Astrocyte (in vitro differentiated cells and primary cell): ENCODE measurements around the gene OLFML3. TPM values are rescaled to one million over a fixed set of nuclear protein-coding genes. Genes with fewer than 3 reads are reported as not detected.

Experiments
- DNase-seq: peaks from one replicate; pipeline ENCODE4 v3.0.0-alpha.2; 2010; ENCODE audit warnings: low read depth
- FAIRE-seq: peaks from 2 replicates; lab custom pipeline; 2011; peaks lifted over from hg19 to GRCh38; lab: Jason Lieb, UNC
- H2AFZ ChIP-seq: 2 replicates; pipeline ENCODE4 v1.6.0; 2012; ENCODE audit warnings: low read depth, low read length, inconsistent platforms
- H3K27ac ChIP-seq: 2 replicates; pipeline ENCODE4 v1.5.1; 2011; ENCODE audit warnings: low read depth, low read length, inconsistent platforms
- H3K27me3 ChIP-seq: 2 replicates; pipeline ENCODE4 v1.6.0; 2011; ENCODE audit warnings: low read length, inconsistent platforms; ENCODE audit not compliant: insufficient read depth
- H3K36me3 ChIP-seq: 2 replicates; pipeline ENCODE4 v1.5.1; 2011; ENCODE audit warnings: low read length, inconsistent platforms; ENCODE audit not compliant: insufficient read depth
- H3K4me1 ChIP-seq: 2 replicates; pipeline ENCODE4 v1.5.1; 2011; ENCODE audit warnings: low read length, inconsistent platforms; ENCODE audit not compliant: insufficient read depth
- H3K4me2 ChIP-seq: 2 replicates; pipeline ENCODE4 v1.6.0; 2012; ENCODE audit warnings: low read length, inconsistent platforms
- H3K4me3 ChIP-seq: 2 replicates; pipeline ENCODE4 v1.5.1; 2011; ENCODE audit warnings: low read depth, mild to moderate bottlenecking, low read length, inconsistent platforms; ENCODE audit not compliant: insufficient read depth
- H3K79me2 ChIP-seq: 2 replicates; pipeline ENCODE4 v1.6.0; 2012; ENCODE audit warnings: mild to moderate bottlenecking, low read length, inconsistent platforms; ENCODE audit not compliant: insufficient read depth
- H3K9ac ChIP-seq: 2 replicates; pipeline ENCODE4 v1.6.0; 2012; ENCODE audit warnings: mild to moderate bottlenecking, low read length, inconsistent platforms
- H3K9me3 ChIP-seq: 2 replicates; pipeline ENCODE4 v1.5.1; 2012; ENCODE audit warnings: low read depth, mild to moderate bottlenecking, low read length, inconsistent platforms; ENCODE audit not compliant: insufficient read depth
- H4K20me1 ChIP-seq: 2 replicates; pipeline ENCODE4 v1.6.0; 2012; ENCODE audit warnings: low read length, inconsistent platforms; ENCODE audit not compliant: insufficient read depth
- H3K27ac Mint-ChIP-seq: one replicate; pipeline ENCODE4 v1.8.0; 2021; ENCODE audit warnings: mild to moderate bottlenecking, mixed read lengths; ENCODE audit not compliant: unreplicated experiment
- H3K27me3 Mint-ChIP-seq: one replicate; pipeline ENCODE4 v1.8.0; 2021; ENCODE audit warnings: low read depth, mixed read lengths; ENCODE audit not compliant: unreplicated experiment
- H3K36me3 Mint-ChIP-seq: one replicate; pipeline ENCODE4 v1.8.0; 2021; ENCODE audit warnings: low read depth, mixed read lengths; ENCODE audit not compliant: unreplicated experiment
- H3K4me1 Mint-ChIP-seq: one replicate; pipeline ENCODE4 v1.8.0; 2021; ENCODE audit warnings: low read depth, mixed read lengths; ENCODE audit not compliant: unreplicated experiment
- H3K4me3 Mint-ChIP-seq: one replicate; pipeline ENCODE4 v1.8.0; 2021; ENCODE audit warnings: mild to moderate bottlenecking, moderate library complexity, mixed read lengths; ENCODE audit not compliant: unreplicated experiment
- H3K9me3 Mint-ChIP-seq: one replicate; pipeline ENCODE4 v1.8.0; 2021; ENCODE audit warnings: mild to moderate bottlenecking, mixed read lengths; ENCODE audit not compliant: unreplicated experiment
- CTCF ChIP-seq: IDR thresholded peaks from 2 replicates; pipeline ENCODE4 v1.5.1; 2011; ENCODE audit warnings: low read depth, mild to moderate bottlenecking, inconsistent platforms, low read length, moderate library complexity; ENCODE audit not compliant: insufficient read depth
- EZH2 ChIP-seq: IDR thresholded peaks from 2 replicates; pipeline ENCODE4 v1.6.1; 2012; ENCODE audit warnings: mild to moderate bottlenecking, low read length, inconsistent platforms; ENCODE audit not compliant: insufficient read depth
- total RNA-seq: library from RNA; stranded (reverse); gene quantifications from 2 replicates; pipeline ENCODE4 v1.2.1, GENCODE V29; 2021

The OLFML3 gene
- total RNA-seq, 1 donor from 2014 or later = 26.7 TPM

DNA sequence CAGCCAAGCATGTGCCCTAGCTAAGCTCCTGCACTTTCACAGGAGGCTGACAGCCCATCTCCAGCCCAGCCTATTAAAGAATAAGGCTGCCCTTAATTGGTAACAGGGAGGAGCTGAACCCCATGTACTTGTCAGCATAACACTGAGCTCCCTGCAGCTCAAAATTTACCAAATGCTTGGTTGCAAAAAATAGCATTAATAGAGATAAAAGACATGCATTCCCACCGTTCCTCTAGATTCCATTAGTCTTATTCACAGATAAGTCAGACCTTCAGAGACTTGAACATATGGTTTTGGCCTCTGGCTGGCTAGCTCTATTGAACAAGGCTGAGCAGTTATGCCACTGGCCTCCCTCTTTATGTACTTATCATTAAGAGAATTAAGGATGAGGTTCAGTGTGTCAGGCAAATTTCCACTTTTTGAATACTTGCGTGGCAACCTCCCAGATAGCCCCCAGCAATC, 29.2 kb downstream of the OLFML3 start:
- FAIRE-seq (no peak), DNase-seq (peak; percentile 41)
- Mint-ChIP-seq H3K4me3 (no peak overlapping the region), H3K27ac (no peak overlapping the region), H3K36me3 (no peaks in the 10 kb centered on the region), H3K9me3 (peaks cover 6% of the 10 kb centered on the region), H3K27me3 (no peaks in the 10 kb centered on the region), H3K4me1 (peaks cover 19% of the 10 kb centered on the region)
- Histone ChIP-seq H3K4me3 (no peak overlapping the region), H4K20me1 (no peaks in the 10 kb centered on the region), H3K27me3 (no peaks in the 10 kb centered on the region), H3K27ac (no peak overlapping the region), H3K4me2 (no peak overlapping the region), H3K9ac (no peak overlapping the region), H3K36me3 (no peaks in the 10 kb centered on the region), H2AFZ (no peak overlapping the region), H3K79me2 (no peaks in the 10 kb centered on the region), H3K4me1 (no peaks in the 10 kb centered on the region), H3K9me3 (no peaks in the 10 kb centered on the region)
- no peak for TF ChIP-seq EZH2
- TF ChIP-seq CTCF = no peak

DNA sequence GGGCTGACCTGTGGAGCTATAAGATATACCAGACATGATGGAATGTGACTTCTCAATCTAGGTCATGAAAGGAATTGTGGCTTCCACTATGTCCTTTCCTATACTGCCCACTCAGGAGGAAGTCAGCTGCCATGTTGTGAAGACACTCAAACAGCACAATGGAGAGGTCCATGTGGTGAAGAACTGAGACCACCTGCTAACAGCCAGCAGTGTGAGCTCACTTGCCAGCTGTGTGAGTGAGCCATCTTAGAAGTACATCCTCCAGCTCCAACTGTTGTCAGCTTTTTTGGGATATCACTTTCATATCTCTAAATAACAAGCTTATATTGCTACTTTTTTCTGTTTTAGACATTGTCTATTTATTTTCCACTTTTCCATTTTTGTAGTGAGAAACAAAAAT, 29.7 kb downstream of the OLFML3 start:
- H3K4me1 ChIP-seq = no peaks in the 10 kb centered on the region
- no peak overlapping the region for H2AFZ ChIP-seq
- no peaks in the 10 kb centered on the region for H3K27me3 ChIP-seq
- TF ChIP-seq CTCF (no peak), EZH2 (no peak)
- Mint-ChIP-seq H3K9me3 (peaks cover 6% of the 10 kb centered on the region), H3K4me3 (no peak overlapping the region), H3K27ac (peak overlapping the region; percentile 31), H3K36me3 (no peaks in the 10 kb centered on the region), H3K27me3 (no peaks in the 10 kb centered on the region), H3K4me1 (peaks cover 17% of the 10 kb centered on the region)
- no peak overlapping the region for H3K4me2 ChIP-seq
- no peak overlapping the region for H3K4me3 ChIP-seq
- H3K36me3 ChIP-seq = no peaks in the 10 kb centered on the region
- no peak for DNase-seq
- no peaks in the 10 kb centered on the region for H4K20me1 ChIP-seq
- no peaks in the 10 kb centered on the region for H3K9me3 ChIP-seq
- no peaks in the 10 kb centered on the region for H3K79me2 ChIP-seq
- no peak overlapping the region for H3K27ac ChIP-seq
- no peak for FAIRE-seq
- H3K9ac ChIP-seq = no peak overlapping the region

GRCh38 chr1:114009393-114009792, 30.1 kb downstream of the OLFML3 start:
- Histone ChIP-seq H3K79me2 (no peaks in the 10 kb centered on the region), H3K27ac (no peak overlapping the region), H3K9me3 (no peaks in the 10 kb centered on the region), H3K9ac (no peak overlapping the region), H3K4me1 (no peaks in the 10 kb centered on the region), H3K27me3 (no peaks in the 10 kb centered on the region), H3K4me3 (no peak overlapping the region), H3K4me2 (no peak overlapping the region), H3K36me3 (no peaks in the 10 kb centered on the region), H4K20me1 (no peaks in the 10 kb centered on the region), H2AFZ (no peak overlapping the region)
- FAIRE-seq (peak; percentile 49), DNase-seq (peak; percentile 53)
- Mint-ChIP-seq H3K27ac (peak overlapping the region; percentile 31), H3K36me3 (no peaks in the 10 kb centered on the region), H3K4me1 (peaks cover 17% of the 10 kb centered on the region), H3K27me3 (no peaks in the 10 kb centered on the region), H3K9me3 (peaks cover 6% of the 10 kb centered on the region), H3K4me3 (no peak overlapping the region)
- TF ChIP-seq CTCF (no peak), EZH2 (no peak)
